NCI-H2196 (cell line): ENCODE measurements around the gene TXNDC16.
"Not testable (repeated sequence)": the region's sequence is repeated elsewhere in the genome, so short reads cannot be mapped to it uniquely, and the experiment has no call there.

Experiments
- DNase-seq: peaks from one replicate; lab custom pipeline; 2025; ENCODE audit not compliant: unreplicated experiment; lab: John Stamatoyannopoulos, UW

The TXNDC16 gene

GRCh38 chr14:52545584-52546317 lies 6.6 kb downstream of the TXNDC16 start:
- DNase-seq = no peak

DNA sequence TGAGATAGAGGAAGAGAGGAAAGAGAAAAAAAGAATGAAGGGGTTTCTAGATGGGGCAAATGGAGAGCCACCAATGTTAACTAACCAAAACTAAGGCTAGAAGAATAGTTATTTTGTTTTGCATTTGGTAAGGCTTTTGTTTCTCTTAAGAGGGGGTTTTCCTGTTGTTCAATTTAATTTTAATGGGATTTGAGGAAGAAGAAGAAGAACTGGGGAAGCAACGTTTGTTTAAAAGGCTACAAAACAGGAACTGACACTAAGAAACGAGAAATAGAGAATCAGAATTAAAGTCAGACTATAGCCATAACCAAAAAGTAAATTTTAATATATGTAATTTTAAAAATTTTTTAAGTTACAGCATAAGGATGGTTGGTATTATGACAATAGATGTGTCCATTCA lies 13.7 kb downstream of the TXNDC16 start:
- DNase-seq = no peak

GRCh38 chr14:52536269-52536668 lies 16.0 kb downstream of the TXNDC16 start:
- no peak for DNase-seq

GRCh38 chr14:52531481-52531880 lies 20.8 kb downstream of the TXNDC16 start:
- no peak for DNase-seq

- no peak for DNase-seq
Observed at GRCh38 chr14:52527052-52527451, 25.3 kb downstream of the TXNDC16 start.

- DNase-seq = no peak
Observed at GRCh38 chr14:52522581-52523345, 29.5 kb downstream of the TXNDC16 start.

DNA sequence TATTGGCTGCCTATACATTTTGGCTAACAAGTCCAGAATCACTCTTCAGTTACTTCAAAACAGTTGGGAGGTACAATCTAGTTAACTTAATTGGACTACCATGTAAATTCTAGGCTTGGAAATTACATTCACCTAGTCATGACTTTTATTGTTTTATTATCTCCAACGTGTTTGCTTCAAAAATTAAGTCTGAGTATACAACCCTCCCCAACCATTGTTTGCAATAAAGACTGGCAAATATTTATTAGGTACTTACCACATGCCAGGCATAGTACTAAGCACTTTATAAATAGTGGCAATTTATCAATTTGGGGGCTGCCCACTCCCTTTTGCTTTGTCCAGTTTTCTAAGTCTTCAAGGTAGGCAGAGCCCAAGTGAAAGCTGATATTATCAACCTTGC lies 30.3 kb downstream of the TXNDC16 start:
- DNase-seq = no peak

DNA sequence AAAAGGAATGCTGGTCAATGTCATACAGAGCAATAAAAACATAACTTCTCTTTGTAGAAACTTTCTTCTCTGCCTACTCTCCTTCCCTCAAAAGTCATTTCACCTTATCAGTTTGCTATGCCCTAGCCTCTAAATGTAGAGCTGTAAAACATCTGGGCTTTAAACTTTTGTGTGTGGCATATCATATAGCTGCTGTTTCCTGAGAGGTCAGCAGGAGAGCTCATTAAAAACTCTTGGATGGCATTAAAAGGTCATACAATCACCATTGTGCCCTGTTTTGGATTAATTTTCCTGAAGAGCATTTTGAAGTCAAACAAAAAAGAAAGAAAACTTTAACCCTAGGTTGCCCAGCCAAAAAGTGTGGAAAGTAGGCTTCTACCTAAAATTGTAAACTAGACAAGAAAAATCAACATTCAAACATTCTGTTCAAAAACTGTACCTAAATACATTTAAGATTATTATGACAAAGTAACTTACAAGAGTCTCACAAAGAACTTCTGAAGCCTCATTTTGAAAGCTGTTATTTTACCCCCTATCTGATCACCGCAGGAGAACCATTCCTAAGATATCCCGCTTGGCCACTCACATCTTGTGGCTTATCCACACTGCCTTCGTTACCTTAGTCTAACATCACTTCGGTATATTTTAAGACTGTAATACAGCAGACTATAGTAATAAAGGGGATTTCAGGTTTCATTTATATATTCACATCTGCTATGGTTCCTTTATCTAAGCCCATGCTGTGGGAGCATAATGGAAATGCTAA lies 38.1 kb downstream of the TXNDC16 start:
- no peak for DNase-seq

- no peak for DNase-seq
Observed at GRCh38 chr14:52513249-52513648, 39.1 kb downstream of the TXNDC16 start.

GRCh38 chr14:52494444-52494843 lies 57.9 kb downstream of the TXNDC16 start:
- peak; percentile 7 for DNase-seq

DNA sequence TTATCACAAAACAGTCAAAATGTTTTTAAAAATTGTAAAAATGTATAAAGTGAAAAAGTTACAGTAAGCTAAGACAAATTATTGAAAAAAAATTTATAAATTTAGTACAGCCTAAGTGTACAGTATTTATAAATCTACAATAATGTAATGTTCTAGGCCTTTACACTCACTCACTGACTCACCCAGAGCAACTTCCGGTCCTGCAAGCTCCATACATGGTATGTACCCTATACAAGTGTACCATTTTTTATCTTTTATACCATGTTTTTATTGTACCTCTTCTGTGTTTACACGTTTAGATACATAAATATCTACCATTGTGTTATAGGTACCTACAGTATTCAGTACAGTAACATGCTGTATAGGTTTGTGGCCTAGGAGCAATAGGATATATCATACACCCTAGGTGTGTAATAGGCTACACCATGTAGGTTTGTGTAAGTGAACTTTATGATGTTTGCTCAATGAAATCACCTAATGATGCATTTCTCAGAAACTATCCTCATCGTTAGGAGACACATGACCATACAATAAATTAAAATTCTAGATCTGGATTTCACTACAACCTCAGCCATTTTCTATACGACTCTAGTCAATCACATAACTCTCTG lies 66.8 kb downstream of the TXNDC16 start:
- no peak for DNase-seq

DNA sequence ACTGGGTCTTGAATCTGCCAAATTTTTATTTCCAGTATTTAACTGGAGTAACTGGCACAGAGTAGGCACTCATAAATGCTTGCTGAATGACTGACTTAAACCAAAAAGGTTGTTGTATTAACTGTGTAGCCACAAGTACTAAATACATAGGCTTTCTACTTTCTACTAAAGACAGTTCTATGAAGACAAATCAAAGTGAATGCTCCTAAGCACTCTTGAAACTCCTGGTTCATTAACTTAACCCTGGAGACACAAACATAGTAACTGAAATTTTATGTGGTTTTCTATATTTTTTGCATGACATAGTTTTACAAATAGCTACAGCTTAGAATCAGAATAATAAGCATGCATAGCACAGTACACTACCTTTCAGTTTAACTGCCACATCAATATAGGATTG lies 70.4 kb downstream of the TXNDC16 start:
- DNase-seq = no peak

- peak; percentile 22 for DNase-seq
Observed at GRCh38 chr14:52473557-52473956, 78.7 kb downstream of the TXNDC16 start.

DNA sequence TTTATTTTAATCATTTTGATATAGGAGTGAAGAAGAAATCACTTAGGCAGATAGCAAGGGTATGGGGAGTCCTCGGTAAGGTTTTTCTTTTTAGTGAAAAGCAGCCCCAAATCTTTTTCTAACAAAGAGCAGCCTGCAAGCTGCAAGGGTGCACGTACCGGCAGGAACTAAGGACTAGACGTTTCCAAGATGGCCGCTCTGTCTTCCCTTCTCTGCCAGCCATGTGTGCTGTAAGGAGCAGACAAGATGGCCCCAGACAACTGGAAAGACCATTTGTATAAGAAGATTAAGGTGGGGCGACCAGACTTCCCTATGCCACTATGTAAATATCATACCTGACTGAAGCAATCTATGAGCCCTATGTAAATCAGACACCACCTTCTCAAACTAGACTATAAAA lies 79.6 kb downstream of the TXNDC16 start:
- DNase-seq = no peak

GRCh38 chr14:52472251-52472650 lies 80.1 kb downstream of the TXNDC16 start:
- not testable (repeated sequence) for DNase-seq

DNA sequence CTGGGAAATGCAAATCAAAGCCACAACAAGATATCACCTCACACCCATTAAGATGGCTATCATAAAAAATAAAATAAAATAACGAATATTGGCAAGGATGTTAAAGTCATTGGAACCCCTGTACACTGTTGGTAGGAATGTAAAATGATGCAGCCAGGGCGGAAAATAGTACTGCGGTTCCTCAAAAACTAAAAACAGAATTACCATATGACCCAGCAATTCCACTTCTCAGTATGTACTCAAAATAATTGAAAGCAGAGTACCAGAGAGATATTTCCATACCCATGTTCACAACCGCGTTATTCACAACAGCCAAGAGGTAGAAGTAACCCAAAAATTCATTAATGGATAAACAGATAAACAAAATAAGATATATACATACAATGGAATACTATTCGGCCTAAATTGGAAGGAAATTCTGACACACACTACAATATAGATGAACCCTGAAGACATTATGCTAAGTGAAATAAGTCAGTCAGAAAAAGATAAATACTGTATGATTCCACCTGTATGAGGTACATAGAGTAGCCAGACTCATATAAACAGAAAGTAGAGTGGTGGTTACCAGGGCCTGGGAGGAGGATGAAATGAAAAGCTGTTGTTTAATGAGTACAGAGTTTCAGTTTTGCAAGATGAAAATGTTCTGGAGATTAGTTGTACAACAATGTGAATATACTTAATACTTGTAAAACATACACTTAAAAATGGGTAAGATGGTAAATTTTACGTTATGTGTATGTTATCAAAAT lies 84.6 kb downstream of the TXNDC16 start:
- no peak for DNase-seq

GRCh38 chr14:52464175-52464574 lies 88.1 kb downstream of the TXNDC16 start:
- no peak for DNase-seq

- no peak for DNase-seq
Observed at GRCh38 chr14:52463375-52463774, 88.9 kb downstream of the TXNDC16 start.

DNA sequence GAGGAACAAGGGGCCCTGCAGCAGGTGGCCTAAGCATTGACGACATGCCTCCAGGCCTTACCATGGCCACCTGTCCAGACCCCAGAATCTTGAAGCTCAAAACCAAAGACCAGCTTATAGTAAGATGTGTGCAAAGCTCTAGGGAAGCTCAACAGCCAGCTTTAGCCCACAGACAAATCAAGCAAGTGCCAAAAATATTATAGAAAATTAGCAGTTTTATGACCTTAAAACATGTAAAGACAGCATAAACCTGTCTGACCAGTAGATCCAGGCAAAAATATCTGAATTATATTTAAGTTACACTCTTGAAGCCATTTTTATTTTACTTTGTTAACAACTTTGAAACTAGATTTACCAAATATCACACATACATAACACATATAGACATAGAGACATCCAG lies 90.6 kb downstream of the TXNDC16 start:
- no peak for DNase-seq

DNA sequence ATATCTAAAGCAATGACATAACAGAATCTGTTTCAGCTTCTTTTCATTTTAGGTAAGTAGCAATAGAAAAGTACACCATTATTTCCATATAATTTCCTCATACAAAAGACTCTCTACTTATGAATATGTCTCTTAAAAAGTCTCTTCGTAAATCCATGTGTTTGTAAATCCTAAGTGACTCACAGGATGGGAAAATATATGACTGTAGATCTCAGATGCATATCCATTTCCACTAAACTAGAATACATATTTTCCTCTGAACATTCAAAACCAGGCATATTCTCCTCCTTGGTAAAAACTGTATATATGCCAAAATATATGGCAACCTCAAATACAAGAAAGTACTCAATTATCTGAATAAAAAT lies 93.6 kb downstream of the TXNDC16 start:
- no peak for DNase-seq

DNA sequence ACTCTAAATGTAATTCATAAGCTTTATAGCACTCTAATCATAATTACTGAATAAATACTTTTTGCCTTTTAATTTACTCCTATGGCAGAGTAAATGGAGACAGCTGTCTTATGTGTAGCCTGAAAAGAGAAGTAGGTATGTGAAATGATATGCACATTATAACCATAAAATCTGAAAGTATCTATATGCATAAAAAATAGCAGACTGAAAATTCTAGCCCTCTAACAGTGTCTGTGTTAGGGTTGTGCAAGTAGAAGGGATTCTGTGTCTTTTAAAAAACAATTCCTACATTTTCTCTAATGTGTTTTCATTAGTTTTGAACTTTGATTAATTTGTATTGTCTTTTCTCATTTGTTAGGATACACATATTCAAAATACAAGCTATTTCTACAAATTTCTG lies 94.9 kb downstream of the TXNDC16 start:
- DNase-seq = no peak
